ENCODE results near the gene ACOXL.

ACOXL gene

DNA sequence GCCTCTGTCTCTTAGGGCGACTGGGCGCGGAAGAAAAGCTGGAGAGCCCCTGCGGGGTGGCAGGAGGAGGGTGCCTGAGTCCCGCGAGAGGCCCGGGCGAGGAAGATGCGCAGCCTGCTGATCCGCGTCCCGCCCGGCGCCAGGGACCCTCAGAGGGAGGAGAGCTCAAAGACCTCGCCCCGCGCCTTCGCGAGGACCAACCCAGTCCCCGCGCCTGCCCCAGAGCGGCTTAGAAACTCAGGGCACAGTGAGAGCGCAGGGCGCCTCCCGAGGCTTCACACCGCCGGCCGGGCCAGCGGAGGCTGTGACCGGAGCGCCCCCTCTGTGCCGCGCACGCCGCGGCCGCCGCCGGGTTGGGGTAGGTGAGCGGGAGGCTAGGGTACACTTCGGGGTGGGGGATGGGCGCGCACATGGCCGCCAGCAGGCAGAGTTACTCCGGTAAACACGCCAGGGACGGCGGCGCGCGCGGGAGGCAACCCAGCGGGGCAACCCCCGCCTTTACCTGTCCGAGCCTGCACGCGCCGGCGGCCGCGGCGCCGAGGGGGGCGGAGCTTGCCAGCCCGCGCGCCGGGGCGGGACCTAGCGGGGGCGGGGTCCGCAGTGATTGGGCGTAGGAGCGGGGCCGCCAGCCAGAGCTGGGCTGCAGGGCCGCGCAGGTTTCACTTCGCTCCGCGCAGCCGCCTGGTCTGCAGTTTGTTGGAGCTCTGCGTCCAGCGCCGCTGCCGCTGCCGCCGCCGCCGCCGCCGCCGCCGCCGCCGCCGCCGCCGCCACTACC lies 388.1 kb downstream of the ACOXL start, which contains the start of gene BCL2L11:
BCL2L11 (plus strand) TSS at position 662 of the 775 bp plus-strand sequence. CDS start 2,832 bp downstream, outside the sequence.
- H3K4me3 ChIP-seq (ENCODE audit: low read depth, low read length): peak within 1 kb of the TSS; percentile 73

DNA sequence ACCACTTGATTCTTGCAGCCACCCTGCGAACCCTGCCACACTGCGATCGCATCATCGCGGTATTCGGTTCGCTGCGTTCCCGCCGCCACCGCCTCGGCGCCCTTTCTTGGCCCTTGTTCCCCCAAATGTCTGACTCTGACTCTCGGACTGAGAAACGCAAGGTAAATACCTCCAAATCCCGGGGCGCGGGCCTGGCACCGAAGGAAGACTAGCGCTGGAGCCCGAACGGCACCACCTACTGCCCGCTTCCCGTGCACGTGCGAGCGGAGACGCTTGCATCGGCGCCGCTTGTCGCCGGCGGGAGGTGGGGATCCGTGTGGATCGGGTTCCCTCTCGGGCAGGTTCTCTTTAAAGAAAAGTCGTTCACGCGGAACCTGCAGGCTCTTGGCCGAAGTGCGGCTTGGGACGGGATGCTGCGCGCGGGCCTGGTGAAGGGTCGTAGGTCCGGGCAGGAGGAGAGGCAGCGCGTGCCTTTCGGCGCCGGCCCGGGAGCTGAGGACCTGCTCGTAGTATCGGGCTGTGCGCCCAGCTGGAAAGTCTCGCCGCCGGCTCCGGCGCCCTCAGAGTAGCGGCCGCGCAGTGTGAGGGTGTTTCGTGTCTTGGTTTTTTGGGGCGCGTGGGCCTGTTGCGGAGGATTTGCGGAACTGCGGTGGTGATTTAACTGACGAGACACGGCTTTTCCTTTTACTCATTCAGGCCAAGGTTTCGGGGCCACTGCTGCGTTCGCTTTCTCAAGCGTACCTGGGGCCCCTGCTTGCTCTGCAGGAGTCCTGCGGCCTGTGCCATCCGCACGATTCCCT lies 388.9 kb downstream of the ACOXL start:
- peak overlapping the region; percentile 73 for H3K4me3 ChIP-seq (ENCODE audit: low read depth, low read length)

DNA sequence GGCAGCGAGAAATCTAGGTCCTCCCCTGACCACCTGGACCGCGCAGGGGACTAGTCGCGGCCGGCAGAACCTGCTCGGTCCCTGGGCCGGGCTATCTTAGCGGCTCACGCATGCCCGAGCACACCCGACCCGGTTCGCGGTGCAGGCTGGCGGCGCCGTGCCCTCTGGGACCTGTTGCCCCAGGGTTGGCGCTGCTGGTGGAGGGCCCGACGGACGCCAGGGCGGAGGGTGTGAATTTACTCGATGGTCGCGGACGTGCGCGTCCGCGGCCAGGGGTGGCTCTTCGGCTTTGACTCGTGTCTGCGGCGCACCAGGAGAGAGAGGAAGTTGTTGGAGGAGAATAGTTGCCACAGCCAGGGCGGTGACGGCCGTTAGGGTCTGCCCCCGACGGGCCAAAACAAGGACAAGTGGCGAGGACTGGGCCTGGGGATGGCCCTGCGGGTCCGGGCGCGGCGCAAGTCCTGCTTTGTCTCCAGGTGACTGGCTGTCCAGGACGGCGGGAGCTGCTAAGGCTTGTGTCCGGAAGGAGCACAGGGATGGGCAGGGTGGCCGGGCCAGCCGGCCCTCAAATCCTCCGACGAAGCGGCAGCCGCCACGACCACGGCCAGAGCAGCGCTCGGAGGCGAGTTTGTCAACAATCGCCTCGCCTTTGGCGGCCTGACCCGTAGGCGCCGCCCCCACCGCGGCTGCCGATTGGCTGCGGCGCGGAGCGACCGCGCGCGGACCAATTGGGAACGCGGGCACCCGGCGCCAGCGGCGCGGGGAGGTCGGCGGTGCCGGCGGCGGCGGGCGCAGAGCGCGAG lies 389.7 kb downstream of the ACOXL start:
- peak overlapping the region; percentile 83 for H3K4me3 ChIP-seq (ENCODE audit: low read depth, low read length)

DNA sequence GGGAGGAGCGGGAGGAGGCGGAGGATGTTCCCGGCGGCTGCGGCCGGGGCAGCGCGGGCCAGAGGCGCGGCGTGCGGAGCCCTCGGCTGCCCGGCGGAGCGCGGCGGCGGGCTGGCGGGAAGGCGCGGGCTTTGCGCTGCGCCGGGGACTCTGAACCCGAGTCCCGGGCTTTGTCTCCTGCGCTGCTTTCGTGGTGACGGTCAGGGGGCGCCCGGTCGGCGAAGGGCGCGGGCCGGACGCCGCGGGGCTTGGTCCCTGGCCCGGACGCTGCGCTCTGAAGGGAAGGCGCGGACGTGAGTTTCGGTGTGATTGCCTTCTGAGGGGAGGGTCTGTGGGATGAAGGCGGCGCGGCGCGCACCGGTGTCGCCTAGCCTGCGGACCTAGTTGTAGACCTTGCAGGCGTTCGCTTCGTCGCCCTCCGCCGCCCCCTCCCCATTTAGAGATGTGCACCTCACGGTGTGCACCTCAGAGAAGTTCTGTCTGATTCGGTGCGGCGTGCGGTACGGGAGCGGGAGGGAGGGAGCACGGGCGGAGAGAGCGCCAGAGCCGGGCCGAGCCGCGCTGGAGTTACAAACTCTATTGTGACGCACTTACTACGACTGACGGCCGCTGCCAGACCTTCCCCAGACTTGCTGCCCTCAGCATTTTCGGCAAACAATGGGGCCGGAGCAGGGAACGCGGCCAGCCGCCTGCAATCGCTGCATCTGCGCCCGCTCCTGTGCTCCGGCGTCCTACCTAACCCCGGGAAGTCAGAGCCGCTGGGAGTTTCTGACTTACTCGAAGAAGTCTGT lies 390.5 kb downstream of the ACOXL start:
- H3K4me3 ChIP-seq (ENCODE audit: low read depth, low read length): peak overlapping the region; percentile 83

DNA sequence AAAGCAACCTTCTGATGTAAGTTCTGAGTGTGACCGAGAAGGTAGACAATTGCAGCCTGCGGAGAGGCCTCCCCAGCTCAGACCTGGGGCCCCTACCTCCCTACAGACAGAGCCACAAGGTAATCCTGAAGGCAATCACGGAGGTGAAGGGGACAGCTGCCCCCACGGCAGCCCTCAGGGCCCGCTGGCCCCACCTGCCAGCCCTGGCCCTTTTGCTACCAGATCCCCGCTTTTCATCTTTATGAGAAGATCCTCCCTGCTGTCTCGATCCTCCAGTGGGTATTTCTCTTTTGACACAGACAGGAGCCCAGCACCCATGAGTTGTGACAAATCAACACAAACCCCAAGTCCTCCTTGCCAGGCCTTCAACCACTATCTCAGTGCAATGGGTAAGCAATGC lies 391.4 kb downstream of the ACOXL start:
- no peak overlapping the region for H3K4me3 ChIP-seq (ENCODE audit: low read depth, low read length)

DNA sequence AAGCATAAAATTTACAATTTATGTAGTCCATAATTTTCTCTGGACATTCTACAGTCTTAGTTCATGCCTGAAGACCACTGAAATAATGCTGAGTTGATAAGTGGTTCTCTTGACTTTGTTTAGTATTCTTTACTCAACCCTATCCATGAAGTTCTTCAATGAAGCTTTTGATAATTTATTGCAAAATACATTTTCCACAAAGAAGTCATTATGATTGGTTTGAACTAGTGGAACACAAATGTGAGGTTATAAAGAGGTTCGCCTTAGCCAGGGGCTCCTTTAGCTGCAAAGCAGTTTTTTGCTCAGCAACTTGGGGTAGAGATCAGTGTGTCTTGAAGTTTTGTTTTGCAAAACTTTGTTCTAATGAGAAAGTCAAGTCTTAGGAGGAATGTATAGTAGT lies 394.2 kb downstream of the ACOXL start:
- H3K4me3 ChIP-seq (ENCODE audit: low read depth, low read length): no peak overlapping the region

DNA sequence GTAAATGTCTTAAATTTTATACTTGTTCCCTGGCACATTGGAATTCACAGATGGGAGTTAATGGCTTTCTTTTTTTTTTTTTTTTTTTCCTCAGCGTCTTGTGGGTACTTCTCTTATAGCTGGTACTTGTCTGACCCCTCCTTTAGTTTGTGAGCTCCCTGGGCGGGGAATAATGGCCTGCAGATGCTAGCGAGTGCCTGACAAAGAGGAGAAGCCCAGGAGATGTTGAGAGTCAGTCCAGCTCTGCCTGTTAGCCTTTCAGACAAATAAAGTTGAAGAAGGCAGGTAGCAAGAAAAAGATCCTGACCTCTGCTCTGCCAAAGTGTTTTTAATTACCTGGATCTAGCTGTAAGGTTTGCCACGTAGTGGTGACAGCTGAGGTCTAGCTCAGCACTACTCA lies 395.0 kb downstream of the ACOXL start:
- no peak overlapping the region for H3K4me3 ChIP-seq (ENCODE audit: low read depth, low read length)

DNA sequence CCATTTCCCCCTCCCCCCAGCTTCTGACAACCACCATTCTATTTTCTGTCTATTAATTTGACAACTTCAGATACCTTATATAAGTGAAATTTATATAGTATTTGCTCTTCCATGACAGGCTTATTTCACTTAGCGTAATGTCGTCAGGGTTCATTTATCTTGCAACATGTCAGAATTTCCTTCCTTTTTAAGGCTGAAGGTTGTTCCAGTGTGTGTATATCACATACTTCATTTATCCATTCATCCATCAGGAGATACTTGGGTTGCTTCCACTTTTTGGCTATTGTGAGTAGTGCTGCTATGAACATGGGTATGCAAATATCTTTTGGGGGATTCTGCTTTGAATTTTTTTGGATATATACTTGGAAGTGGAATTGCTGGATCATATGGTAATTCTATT lies 395.7 kb downstream of the ACOXL start:
- no peak overlapping the region for H3K4me3 ChIP-seq (ENCODE audit: low read depth, low read length)

DNA sequence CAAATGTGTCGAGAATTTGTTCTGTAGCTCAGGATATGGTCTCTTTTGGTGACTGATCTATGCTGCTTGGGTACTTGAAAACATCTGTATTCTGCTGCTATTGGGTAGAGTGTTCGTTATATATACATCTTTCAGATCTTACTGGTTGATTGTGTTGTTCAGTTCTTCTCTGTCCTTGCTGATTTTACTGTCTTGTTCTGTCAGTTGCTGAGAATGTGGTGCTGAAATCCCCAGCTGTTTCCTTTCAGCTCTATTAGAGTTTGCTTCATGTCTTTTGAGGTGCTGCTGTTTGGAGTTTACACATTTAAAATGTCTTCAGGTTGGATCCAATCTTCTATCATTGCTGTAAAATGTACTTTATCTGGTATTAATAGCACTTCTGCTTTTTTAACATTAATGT lies 401.2 kb downstream of the ACOXL start:
- H3K4me3 ChIP-seq (ENCODE audit: low read depth, low read length): no peak overlapping the region

DNA sequence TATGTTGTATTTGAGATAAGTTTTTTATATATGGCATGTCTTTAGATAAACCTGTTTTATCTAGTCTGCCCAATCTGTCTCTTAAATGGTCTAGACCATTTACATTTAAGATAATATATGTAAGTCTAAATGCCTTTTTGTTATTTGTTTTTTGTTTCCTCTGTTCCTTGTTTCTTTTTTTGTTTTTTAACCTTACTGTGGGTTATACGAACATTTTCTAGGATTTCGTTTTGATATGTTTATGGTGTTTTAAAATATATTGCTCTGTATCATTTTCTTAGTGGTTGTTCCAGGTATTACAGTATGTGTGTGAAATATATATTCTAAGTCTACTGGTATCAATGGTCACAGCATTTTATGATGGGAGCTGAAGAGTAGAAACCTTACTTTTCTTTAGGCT lies 401.7 kb downstream of the ACOXL start:
- no peak overlapping the region for H3K4me3 ChIP-seq (ENCODE audit: low read depth, low read length)

DNA sequence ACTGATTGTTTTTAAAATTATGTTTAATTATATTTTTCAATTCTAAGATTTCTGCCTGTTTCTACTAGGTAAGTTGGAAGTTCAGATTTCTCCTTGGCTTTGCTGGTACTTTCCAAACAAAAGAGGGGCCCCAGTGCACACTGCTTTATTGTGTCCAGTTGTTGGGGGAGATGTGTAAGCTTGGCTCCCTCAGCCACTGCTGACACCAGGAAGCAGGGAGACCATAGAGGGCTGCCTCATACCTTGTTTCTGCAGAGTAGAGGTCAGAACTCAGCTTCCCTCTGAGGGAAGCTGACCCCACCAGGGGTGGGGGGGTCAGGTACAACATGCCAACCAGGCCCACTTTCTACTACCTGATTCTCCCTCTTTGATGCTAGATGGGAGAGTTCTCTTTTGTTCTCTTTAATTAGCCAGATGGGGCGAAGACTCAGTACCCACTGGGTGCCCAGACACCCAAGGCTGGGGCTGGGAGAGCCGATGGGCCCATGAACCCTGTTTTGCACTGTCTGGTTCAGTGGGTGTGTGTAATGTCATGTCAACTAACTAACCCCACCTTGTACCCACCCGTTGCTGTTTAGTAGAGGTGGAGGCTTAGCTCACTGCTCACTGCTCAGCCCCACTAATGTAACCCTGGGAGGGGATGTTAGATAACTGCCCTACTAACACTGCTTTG lies 403.0 kb downstream of the ACOXL start:
- H3K4me3 ChIP-seq (ENCODE audit: low read depth, low read length): no peak overlapping the region

DNA sequence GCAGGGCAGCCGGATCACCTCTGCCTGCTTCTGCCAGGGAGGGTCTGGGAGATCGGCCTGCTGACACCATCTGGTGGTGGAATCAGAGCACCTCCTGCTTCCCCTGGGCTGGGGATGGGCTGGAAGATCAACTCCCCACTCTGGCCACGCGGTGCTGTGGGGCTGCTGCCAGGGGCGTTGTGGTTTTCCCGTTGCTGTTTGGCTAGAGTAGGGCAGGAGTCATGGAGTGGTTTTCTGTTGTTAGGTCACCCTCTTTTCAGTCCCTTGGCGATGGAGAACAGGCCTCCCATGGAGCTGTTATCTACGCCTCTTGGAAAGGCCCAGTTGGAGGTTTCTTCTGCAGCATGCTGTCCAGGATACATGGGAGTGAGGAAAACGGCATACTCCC lies 403.5 kb downstream of the ACOXL start:
- H3K4me3 ChIP-seq (ENCODE audit: low read depth, low read length): no peak overlapping the region

DNA sequence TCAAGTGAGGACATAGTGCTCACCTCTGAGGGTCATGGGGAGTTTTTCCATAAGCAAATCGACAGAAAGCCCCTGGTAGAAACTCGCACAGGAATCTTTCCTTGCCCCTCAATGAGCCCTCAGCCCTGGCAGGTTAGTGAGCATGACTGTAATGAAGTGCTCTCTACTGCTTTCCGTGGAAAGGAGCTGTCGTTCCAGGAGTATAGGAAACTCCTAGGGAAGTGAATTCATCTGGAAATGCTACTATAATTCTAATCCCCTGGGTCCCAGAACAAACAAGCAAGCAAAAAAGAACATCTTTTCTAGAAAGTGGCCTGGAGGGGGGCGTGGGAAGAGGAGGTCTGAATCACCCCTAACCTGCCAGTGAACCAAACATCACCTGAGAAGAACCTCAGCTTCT lies 406.5 kb downstream of the ACOXL start:
- H3K4me3 ChIP-seq (ENCODE audit: low read depth, low read length): no peak overlapping the region

DNA sequence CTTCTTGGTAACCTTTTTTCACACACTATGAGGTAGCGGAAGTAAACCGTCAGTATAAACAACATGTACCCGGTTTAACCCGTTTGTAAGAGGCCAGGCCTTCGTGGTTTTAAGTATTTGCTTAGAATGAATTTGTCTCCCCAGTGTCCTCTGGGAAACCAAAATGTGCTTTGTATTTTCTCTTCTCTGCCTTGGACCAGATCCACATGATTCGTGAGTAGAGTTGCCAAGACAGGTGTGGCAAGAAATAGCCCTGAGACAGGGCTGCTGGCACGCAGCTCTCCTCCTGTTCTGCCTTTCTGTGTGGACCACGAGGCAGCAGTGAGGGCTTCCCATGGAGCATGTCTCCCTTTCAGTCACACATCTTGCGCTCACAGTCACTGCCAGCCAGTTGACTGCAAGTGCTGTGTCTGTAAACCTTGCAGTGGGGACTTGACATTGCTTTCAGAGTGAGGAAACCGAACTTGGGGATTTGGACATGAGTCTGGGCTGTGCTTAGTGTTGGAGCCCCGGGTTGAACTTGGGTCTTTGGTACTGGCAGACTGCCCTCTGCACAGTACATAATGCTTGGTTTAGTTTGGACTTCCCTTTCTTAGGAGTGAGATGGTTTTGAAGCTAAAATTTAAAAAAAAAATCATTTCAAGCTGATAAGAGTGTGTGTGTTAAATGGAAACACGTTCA lies 407.4 kb downstream of the ACOXL start:
- no peak overlapping the region for H3K4me3 ChIP-seq (ENCODE audit: low read depth, low read length)

DNA sequence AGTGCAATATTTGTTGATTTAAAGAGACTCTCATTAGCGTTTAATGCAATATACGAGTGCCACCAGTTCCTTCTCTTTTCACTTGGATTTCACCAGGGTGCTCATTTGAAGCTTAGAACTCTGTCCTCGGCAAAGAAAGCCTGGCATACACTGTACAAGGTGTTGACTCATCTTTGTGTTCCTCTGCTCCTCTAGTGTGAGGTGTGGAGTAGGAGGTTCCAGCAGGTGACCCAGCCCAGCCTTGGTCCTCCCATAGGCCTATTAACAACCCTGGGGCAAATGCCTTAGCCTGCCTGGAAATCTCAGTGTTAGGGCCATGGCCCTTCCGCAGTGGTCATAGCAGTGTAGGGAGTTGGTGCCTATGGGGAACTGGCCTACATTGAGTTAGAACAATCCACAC lies 408.4 kb downstream of the ACOXL start:
- no peak overlapping the region for H3K4me3 ChIP-seq (ENCODE audit: low read depth, low read length)

DNA sequence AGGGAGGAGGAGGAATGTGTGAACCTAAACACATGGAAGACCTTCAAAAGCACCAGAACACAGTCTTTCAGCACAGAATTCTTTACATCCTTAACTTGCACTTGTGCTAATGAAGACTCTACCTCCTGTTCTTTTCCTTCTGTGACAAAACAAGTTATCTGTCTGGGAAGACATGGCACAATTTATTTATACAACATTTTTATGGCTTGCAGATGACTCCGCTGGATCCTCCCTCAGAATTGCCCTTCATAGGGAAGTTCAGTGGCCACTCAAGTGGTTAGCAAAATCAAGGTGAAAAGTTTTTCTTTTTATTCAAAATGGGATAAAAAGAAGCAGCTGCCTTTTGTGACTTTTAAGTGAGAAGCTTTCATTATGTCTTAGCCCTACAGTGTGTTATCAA lies 409.7 kb downstream of the ACOXL start:
- H3K4me3 ChIP-seq (ENCODE audit: low read depth, low read length): no peak overlapping the region

DNA sequence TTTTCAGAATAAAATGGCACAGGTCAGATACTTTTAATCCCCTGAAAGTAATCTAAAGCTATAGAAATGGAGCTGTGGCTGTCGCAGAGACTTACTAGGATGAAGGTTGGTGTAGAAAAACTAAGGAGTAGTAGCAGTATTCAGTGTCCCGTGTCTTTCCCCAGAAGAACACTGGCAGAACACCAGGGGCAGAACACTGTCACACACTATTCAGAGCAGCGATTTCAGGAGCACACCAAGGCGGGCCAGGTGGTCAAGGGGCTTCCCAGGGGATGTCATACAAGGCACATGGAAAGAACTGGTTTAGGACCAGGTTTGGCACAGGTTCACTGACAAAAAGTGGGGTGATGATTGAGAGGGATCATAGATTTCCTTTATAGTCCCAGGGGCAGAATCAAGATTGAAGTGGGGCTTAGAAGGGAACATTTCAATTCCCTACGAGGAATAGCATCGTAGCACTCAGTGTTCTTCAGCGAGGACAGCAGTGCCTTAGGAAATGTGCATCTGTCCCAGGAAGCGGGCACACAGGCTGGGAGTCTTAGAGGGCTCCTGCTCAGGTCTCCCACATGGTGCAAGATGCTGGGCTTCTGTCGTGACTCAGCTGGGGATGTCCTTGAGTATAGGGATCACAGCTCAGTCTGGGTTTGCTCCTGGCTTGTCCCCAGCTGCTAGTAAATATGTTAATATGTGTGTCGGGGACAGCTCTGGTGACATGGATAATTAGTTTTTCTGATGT lies 410.9 kb downstream of the ACOXL start:
- H3K4me3 ChIP-seq (ENCODE audit: low read depth, low read length): no peak overlapping the region

DNA sequence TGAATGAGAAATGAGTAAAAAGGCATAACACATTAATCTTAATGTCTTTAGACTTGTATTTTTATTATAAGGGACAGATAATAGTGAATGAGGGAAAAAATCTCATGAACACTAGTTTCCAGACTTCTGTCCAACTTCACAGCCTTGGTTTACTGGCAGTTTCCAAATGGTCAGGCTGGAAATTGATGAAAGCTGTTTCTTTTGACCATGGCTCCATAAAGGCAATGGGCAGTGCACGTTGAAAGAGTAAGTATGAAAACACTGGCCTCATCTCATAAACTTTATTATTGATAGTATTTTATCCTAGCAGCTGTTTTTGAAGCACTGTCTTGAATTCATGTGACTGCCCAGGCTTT lies 411.4 kb downstream of the ACOXL start:
- no peak overlapping the region for H3K4me3 ChIP-seq (ENCODE audit: low read depth, low read length)
